ENCODE results near the gene CCDC18. TPM values are rescaled to one million over a fixed set of nuclear protein-coding genes. Genes with fewer than 3 reads are reported as not detected.
"Not testable (repeated sequence)": the region's sequence is repeated elsewhere in the genome, so short reads cannot be mapped to it uniquely, and the experiment has no call there.

CCDC18 gene
- polyA plus RNA-seq, 3 donors = 2.8 to 5.9 (median 4.4) TPM

DNA sequence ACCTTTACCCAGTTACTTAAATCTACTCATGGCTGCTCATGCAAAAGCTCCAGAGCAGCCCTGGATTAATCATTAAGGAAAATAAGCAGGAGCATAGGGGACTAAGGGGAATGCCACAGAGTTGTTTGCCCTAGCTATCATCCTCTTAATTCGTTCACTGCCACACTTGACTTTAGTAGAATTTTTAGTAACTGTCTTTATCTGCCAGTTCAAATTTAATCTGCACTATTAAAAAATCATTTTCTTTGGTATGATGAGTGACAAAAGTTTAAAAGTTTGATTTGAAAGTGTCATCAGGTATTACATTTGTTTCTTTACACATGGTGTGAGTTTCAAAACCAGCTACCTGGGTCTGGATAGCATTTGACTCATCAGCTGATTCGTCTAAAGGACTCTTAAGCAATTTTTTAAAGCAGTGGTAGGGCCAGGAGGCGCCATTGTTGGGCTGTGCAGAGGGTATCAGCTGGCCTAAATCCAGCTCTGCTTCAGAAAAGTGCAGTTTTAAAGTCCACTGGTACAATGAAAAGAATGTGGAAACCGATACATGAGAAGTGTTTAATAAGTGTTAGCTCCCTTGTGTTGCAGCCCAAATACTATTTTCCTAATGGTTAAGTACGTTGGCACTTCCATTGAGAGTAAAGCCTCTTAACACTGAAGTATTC, 95.2 kb downstream of the CCDC18 start:
- no peaks in the 10 kb centered on the region for H3K4me1 ChIP-seq (ENCODE audit: control insufficient read depth in 1 of 2, insufficient read depth in 2 of 2, low read length in 2 of 2)
- peaks cover 5 to 6% of the 10 kb centered on the region in 2 donors for H3K9me3 ChIP-seq (replicated peaks in 1 of 2; ENCODE audit: control insufficient read depth in 1 of 2, insufficient read depth in 1 of 2, low read length in 2 of 2)
- no peak for DNase-seq
- no peak overlapping the region for H3K27ac ChIP-seq (ENCODE audit: low read depth in 1 of 2, low read length in 2 of 2)
- TF ChIP-seq, protein P1, sequence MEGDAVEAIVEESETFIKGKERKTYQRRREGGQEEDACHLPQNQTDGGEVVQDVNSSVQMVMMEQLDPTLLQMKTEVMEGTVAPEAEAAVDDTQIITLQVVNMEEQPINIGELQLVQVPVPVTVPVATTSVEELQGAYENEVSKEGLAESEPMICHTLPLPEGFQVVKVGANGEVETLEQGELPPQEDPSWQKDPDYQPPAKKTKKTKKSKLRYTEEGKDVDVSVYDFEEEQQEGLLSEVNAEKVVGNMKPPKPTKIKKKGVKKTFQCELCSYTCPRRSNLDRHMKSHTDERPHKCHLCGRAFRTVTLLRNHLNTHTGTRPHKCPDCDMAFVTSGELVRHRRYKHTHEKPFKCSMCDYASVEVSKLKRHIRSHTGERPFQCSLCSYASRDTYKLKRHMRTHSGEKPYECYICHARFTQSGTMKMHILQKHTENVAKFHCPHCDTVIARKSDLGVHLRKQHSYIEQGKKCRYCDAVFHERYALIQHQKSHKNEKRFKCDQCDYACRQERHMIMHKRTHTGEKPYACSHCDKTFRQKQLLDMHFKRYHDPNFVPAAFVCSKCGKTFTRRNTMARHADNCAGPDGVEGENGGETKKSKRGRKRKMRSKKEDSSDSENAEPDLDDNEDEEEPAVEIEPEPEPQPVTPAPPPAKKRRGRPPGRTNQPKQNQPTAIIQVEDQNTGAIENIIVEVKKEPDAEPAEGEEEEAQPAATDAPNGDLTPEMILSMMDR (IDR thresholded peaks at IDR 0.05) = no peak
- no peaks in the 10 kb centered on the region for H3K36me3 ChIP-seq (replicated peaks in 1 of 2; ENCODE audit: control insufficient read depth in 1 of 2, insufficient read depth in 2 of 2, low read length in 2 of 2)
- H3K27ac Mint-ChIP-seq = no peak overlapping the region
- no peak overlapping the region for H3K4me2 ChIP-seq (replicated peaks; ENCODE audit: extremely low read depth, low read length, poor library complexity, severe bottlenecking)
- WGBS (ENCODE audit: insufficient coverage) = 88% methylated on average over 2 of the region's 5 CpGs
- no peaks in the 10 kb centered on the region for H3K27me3 ChIP-seq (ENCODE audit: control insufficient read depth in 2 of 2, insufficient read depth in 2 of 2, low read length in 2 of 2)
- no peak overlapping the region for H3K4me3 ChIP-seq (replicated peaks in 1 of 3; ENCODE audit: low read depth in 2 of 3, low read length in 3 of 3)
- no peak overlapping the region for H3K9ac ChIP-seq (ENCODE audit: insufficient read depth, low read length, poor library complexity, severe bottlenecking)
- no peak overlapping the region for H2AFZ ChIP-seq (ENCODE audit: insufficient read depth, low read depth, low read length, poor library complexity, severe bottlenecking)
- H3K36me3 Mint-ChIP-seq = peaks cover 14 to 27% of the 10 kb centered on the region in 2 donors
- H4K20me1 ChIP-seq (ENCODE audit: insufficient read depth, low read length) = no peaks in the 10 kb centered on the region
- no peaks in the 10 kb centered on the region for H3K4me1 Mint-ChIP-seq
- H3K79me2 ChIP-seq (ENCODE audit: insufficient read depth, low read length) = no peaks in the 10 kb centered on the region
- peaks cover 0 to 3% (median 2%) of the 10 kb centered on the region in 3 donors for H3K27me3 Mint-ChIP-seq (ENCODE audit: low read depth in 3 of 3)
- intact Hi-C loops (cut with micrococcal nuclease) = no loop called here
- peaks cover 6 to 16% (median 13%) of the 10 kb centered on the region in 7 donors for H3K9me3 Mint-ChIP-seq
- no peak overlapping the region for H3K4me3 Mint-ChIP-seq

DNA sequence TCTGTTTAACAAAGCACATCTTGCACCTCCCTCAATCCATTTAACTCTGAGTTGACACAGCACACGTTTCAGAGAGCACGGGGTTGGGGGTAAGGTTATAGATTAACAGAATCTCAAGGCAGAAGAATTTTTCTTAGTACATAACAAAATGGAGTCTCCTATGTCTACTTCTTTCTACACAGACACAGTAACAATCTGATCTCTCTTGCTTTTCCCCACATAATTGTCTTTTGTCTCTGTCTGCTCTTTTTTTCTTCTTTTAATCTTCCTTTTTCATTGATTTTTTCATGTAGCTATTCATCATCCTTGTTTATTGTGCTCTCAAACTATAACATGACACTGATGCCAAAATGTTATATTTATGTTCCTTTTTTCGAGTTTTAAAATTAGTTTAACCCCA, 97.0 kb downstream of the CCDC18 start:
- Mint-ChIP-seq H3K9me3 (peaks cover 6 to 16% (median 13%) of the 10 kb centered on the region in 7 donors), H3K36me3 (peaks cover 20 to 23% of the 10 kb centered on the region in 2 donors)
- no CpG with 5 or more reads among the region's 3 CpGs for WGBS (ENCODE audit: insufficient coverage)
- H3K36me3 ChIP-seq (replicated peaks in 1 of 2; ENCODE audit: control insufficient read depth in 1 of 2, insufficient read depth in 2 of 2, low read length in 2 of 2); H3K27ac Mint-ChIP-seq; H3K27ac ChIP-seq (ENCODE audit: low read depth in 1 of 2, low read length in 2 of 2); H3K79me2 ChIP-seq (ENCODE audit: insufficient read depth, low read length); H3K27me3 Mint-ChIP-seq (ENCODE audit: low read depth in 3 of 3); H4K20me1 ChIP-seq (ENCODE audit: insufficient read depth, low read length); H3K9me3 ChIP-seq (replicated peaks in 1 of 2; ENCODE audit: control insufficient read depth in 1 of 2, insufficient read depth in 1 of 2, low read length in 2 of 2); H3K4me3 Mint-ChIP-seq; intact Hi-C loops (cut with micrococcal nuclease); H3K27me3 ChIP-seq (ENCODE audit: control insufficient read depth in 2 of 2, insufficient read depth in 2 of 2, low read length in 2 of 2); H3K4me3 ChIP-seq (replicated peaks in 1 of 3; ENCODE audit: low read depth in 2 of 3, low read length in 3 of 3); H3K4me1 ChIP-seq (ENCODE audit: control insufficient read depth in 1 of 2, insufficient read depth in 2 of 2, low read length in 2 of 2); H3K9ac ChIP-seq (ENCODE audit: insufficient read depth, low read length, poor library complexity, severe bottlenecking); H3K4me2 ChIP-seq (replicated peaks; ENCODE audit: extremely low read depth, low read length, poor library complexity, severe bottlenecking); H3K4me1 Mint-ChIP-seq; H2AFZ ChIP-seq (ENCODE audit: insufficient read depth, low read depth, low read length, poor library complexity, severe bottlenecking); DNase-seq: not testable (repeated sequence)
